ENCODE measurements around the gene COBL. TPM values are rescaled to one million over a fixed set of nuclear protein-coding genes. Genes with fewer than 3 reads are reported as not detected.

Gene COBL
- total and polyA plus RNA-seq, 2 of the 8 experiments (the other 6 are each of a cell fraction or from before 2014, with no cell fraction given), result 13.8 to 40.4 TPM

DNA sequence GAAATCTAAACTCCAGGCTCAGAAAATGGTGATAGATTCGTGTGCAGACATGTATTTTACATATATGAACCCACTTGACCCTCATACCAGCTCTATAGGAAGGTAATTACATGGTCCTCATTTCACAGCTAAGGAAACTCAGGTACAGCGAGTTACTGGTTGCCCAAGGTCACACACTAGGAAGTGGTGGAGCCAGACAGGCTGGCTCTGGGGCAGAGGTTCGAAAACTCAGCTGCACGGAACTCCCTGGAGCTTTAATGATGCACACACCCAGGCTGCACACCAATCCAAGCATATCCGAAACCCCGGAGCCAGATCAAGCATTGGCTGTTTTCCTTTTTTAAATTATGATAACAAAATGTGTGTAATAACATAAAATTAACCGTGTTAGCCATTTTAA is 172.4 kb downstream of the COBL start (continued):
- TF ChIP-seq, protein P1, sequence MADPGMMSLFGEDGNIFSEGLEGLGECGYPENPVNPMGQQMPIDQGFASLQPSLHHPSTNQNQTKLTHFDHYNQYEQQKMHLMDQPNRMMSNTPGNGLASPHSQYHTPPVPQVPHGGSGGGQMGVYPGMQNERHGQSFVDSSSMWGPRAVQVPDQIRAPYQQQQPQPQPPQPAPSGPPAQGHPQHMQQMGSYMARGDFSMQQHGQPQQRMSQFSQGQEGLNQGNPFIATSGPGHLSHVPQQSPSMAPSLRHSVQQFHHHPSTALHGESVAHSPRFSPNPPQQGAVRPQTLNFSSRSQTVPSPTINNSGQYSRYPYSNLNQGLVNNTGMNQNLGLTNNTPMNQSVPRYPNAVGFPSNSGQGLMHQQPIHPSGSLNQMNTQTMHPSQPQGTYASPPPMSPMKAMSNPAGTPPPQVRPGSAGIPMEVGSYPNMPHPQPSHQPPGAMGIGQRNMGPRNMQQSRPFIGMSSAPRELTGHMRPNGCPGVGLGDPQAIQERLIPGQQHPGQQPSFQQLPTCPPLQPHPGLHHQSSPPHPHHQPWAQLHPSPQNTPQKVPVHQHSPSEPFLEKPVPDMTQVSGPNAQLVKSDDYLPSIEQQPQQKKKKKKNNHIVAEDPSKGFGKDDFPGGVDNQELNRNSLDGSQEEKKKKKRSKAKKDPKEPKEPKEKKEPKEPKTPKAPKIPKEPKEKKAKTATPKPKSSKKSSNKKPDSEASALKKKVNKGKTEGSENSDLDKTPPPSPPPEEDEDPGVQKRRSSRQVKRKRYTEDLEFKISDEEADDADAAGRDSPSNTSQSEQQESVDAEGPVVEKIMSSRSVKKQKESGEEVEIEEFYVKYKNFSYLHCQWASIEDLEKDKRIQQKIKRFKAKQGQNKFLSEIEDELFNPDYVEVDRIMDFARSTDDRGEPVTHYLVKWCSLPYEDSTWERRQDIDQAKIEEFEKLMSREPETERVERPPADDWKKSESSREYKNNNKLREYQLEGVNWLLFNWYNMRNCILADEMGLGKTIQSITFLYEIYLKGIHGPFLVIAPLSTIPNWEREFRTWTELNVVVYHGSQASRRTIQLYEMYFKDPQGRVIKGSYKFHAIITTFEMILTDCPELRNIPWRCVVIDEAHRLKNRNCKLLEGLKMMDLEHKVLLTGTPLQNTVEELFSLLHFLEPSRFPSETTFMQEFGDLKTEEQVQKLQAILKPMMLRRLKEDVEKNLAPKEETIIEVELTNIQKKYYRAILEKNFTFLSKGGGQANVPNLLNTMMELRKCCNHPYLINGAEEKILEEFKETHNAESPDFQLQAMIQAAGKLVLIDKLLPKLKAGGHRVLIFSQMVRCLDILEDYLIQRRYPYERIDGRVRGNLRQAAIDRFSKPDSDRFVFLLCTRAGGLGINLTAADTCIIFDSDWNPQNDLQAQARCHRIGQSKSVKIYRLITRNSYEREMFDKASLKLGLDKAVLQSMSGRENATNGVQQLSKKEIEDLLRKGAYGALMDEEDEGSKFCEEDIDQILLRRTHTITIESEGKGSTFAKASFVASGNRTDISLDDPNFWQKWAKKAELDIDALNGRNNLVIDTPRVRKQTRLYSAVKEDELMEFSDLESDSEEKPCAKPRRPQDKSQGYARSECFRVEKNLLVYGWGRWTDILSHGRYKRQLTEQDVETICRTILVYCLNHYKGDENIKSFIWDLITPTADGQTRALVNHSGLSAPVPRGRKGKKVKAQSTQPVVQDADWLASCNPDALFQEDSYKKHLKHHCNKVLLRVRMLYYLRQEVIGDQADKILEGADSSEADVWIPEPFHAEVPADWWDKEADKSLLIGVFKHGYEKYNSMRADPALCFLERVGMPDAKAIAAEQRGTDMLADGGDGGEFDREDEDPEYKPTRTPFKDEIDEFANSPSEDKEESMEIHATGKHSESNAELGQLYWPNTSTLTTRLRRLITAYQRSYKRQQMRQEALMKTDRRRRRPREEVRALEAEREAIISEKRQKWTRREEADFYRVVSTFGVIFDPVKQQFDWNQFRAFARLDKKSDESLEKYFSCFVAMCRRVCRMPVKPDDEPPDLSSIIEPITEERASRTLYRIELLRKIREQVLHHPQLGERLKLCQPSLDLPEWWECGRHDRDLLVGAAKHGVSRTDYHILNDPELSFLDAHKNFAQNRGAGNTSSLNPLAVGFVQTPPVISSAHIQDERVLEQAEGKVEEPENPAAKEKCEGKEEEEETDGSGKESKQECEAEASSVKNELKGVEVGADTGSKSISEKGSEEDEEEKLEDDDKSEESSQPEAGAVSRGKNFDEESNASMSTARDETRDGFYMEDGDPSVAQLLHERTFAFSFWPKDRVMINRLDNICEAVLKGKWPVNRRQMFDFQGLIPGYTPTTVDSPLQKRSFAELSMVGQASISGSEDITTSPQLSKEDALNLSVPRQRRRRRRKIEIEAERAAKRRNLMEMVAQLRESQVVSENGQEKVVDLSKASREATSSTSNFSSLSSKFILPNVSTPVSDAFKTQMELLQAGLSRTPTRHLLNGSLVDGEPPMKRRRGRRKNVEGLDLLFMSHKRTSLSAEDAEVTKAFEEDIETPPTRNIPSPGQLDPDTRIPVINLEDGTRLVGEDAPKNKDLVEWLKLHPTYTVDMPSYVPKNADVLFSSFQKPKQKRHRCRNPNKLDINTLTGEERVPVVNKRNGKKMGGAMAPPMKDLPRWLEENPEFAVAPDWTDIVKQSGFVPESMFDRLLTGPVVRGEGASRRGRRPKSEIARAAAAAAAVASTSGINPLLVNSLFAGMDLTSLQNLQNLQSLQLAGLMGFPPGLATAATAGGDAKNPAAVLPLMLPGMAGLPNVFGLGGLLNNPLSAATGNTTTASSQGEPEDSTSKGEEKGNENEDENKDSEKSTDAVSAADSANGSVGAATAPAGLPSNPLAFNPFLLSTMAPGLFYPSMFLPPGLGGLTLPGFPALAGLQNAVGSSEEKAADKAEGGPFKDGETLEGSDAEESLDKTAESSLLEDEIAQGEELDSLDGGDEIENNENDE (IDR thresholded peaks at IDR 0.05; ENCODE audit: insufficient replicate concordance, low read length), result no peak
- TF ChIP-seq SIN3A (conservative IDR thresholded peaks at IDR 0.05 in 1 of 2, IDR thresholded peaks at IDR 0.05 in 1 of 2; ENCODE audit: low read depth in 1 of 2, low read length in 2 of 2) (no peak), BRCA1 (IDR thresholded peaks at IDR 0.05; ENCODE audit: low read depth, low read length) (no peak), MAFK (IDR thresholded peaks at IDR 0.05; ENCODE audit: low read depth, low read length) (no peak), RBBP5 (IDR thresholded peaks at IDR 0.05; ENCODE audit: borderline replicate concordance, low read depth, low read length) (no peak), NANOG (IDR thresholded peaks at IDR 0.05; ENCODE audit: insufficient read depth, low read depth, low read length, poor library complexity, severe bottlenecking) (no peak), TAF1 (IDR thresholded peaks at IDR 0.05; ENCODE audit: low read depth, low read length) (no peak), SUZ12 (IDR thresholded peaks at IDR 0.05; ENCODE audit: low read length) (no peak)
- TF ChIP-seq, protein P2, sequence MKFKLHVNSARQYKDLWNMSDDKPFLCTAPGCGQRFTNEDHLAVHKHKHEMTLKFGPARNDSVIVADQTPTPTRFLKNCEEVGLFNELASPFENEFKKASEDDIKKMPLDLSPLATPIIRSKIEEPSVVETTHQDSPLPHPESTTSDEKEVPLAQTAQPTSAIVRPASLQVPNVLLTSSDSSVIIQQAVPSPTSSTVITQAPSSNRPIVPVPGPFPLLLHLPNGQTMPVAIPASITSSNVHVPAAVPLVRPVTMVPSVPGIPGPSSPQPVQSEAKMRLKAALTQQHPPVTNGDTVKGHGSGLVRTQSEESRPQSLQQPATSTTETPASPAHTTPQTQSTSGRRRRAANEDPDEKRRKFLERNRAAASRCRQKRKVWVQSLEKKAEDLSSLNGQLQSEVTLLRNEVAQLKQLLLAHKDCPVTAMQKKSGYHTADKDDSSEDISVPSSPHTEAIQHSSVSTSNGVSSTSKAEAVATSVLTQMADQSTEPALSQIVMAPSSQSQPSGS (IDR thresholded peaks at IDR 0.05; ENCODE audit: low read length), result no peak
